H1 (cell line): ENCODE results near the gene PMF1. TPM values are rescaled to one million over a fixed set of nuclear protein-coding genes. Genes with fewer than 3 reads are reported as not detected.
"Not testable (repeated sequence)": the region's sequence is repeated elsewhere in the genome, so short reads cannot be mapped to it uniquely, and the experiment has no call there.

Source experiments
- CTCF ChIA-PET: fragments of 300-600 bp; sonication (Branson Sonifier 250); formaldehyde crosslinking; loops from one replicate; lab custom pipeline; 2021; ENCODE audit not compliant: partially characterized antibody; lab: Charles Lee
- POLR2A ChIA-PET: fragments of 300-600 bp; sonication (Branson Sonifier 250); formaldehyde crosslinking; loops from one replicate; lab custom pipeline; 2021; ENCODE audit warnings: inconsistent platforms; ENCODE audit not compliant: partially characterized antibody; lab: Charles Lee
- DNase-seq, 2 experiments: peaks; one replicate each; pipeline versions ENCODE4 v3.0.0 to v3.0.0-alpha.2; 2010 to 2022; ENCODE audit warnings: low spot score in 2 of 2, low read depth in 1 of 2, mixed read lengths in 1 of 2
- FAIRE-seq: peaks from 2 replicates; lab custom pipeline; 2011; peaks lifted over from hg19 to GRCh38; lab: Jason Lieb, UNC
- H2AFZ ChIP-seq: 2 replicates; pipeline ENCODE4 v1.8.1; 2012; ENCODE audit warnings: low read length, inconsistent platforms
- H2AK5ac ChIP-seq: 2 replicates; pipeline ENCODE4 v1.6.1; 2013; ENCODE audit warnings: low read depth, low read length
- H2BK120ac ChIP-seq: replicated peaks from 2 replicates; pipeline ENCODE3; 2013; ENCODE audit warnings: low read depth, low read length, inconsistent platforms
- H2BK12ac ChIP-seq: 2 replicates; pipeline ENCODE4 v1.6.1; 2013; ENCODE audit warnings: low read depth, low read length
- H2BK15ac ChIP-seq: 2 replicates; pipeline ENCODE4 v1.6.1; 2013; ENCODE audit warnings: low read length
- H2BK20ac ChIP-seq: 2 replicates; pipeline ENCODE4 v1.6.1; 2013; ENCODE audit warnings: low read length
- H2BK5ac ChIP-seq: 2 replicates; pipeline ENCODE4 v1.6.1; 2013; ENCODE audit warnings: low read depth, low read length
- H3K14ac ChIP-seq: 2 replicates; pipeline ENCODE4 v1.6.1; 2013; ENCODE audit warnings: inconsistent platforms; ENCODE audit not compliant: insufficient read length
- H3K18ac ChIP-seq: 2 replicates; pipeline ENCODE4 v1.6.1; 2013; ENCODE audit warnings: low read length; ENCODE audit errors: extremely low read depth
- H3K23ac ChIP-seq: 2 replicates; pipeline ENCODE4 v1.6.1; 2013; ENCODE audit warnings: inconsistent platforms; ENCODE audit not compliant: insufficient read length
- H3K23me2 ChIP-seq: 2 replicates; pipeline ENCODE4 v1.6.1; 2013; ENCODE audit warnings: low read depth, low read length
- H3K27ac ChIP-seq: 2 replicates; pipeline ENCODE4 v1.6.1; 2011; ENCODE audit warnings: low read depth, low read length, inconsistent platforms
- H3K27me3 ChIP-seq, 4 experiments: replicated peaks in 1 of 4; 1 replicate in 1 of 4; 2 replicates in 3 of 4; pipeline versions ENCODE4 v1.6.1 to v1.8.1; 2011 to 2013; ENCODE audit warnings: low read length in 3 of 4, mild to moderate bottlenecking in 3 of 4, inconsistent platforms in 2 of 4, mixed read lengths in 2 of 4, moderate library complexity in 1 of 4; ENCODE audit not compliant: control insufficient read depth in 3 of 4, insufficient read depth in 3 of 4; ENCODE audit errors: extremely low read depth in 1 of 4
- H3K36me3 ChIP-seq, 4 experiments: 2 replicates each; pipeline versions ENCODE4 v1.6.1 to v1.8.1; 2011 to 2013; ENCODE audit warnings: mild to moderate bottlenecking in 4 of 4, low read length in 3 of 4, moderate library complexity in 2 of 4, control low read depth in 1 of 4, inconsistent platforms in 1 of 4; ENCODE audit not compliant: insufficient read depth in 4 of 4, control insufficient read depth in 2 of 4
- H3K4ac ChIP-seq: replicated peaks from 2 replicates; pipeline ENCODE3; 2013; ENCODE audit warnings: low read length, low read depth, mixed read lengths, inconsistent platforms; ENCODE audit not compliant: insufficient read length
- H3K4me1 ChIP-seq, 4 experiments: replicated peaks in 1 of 4; 1 replicate in 1 of 4; 2 replicates in 3 of 4; pipeline versions ENCODE4 v1.6.1 to v1.8.1; 2011 to 2013; ENCODE audit warnings: low read length in 3 of 4, inconsistent platforms in 2 of 4, mixed read lengths in 1 of 4; ENCODE audit not compliant: insufficient read depth in 4 of 4, control insufficient read depth in 3 of 4
- H3K4me2 ChIP-seq, 2 experiments: 2 replicates each; pipeline versions ENCODE4 v1.6.1 to v1.8.1; 2011 to 2013; ENCODE audit warnings: low read depth in 2 of 2, low read length in 2 of 2, control low read depth in 1 of 2, inconsistent platforms in 1 of 2, mild to moderate bottlenecking in 1 of 2; ENCODE audit not compliant: insufficient read depth in 1 of 2
- H3K4me3 ChIP-seq, 4 experiments: fragments of 200-600, 300-600 bp in 1 of 4; sonication (generic), shearing (Covaris generic), sonication (Bioruptor Twin) in 1 of 4; 2 replicates each; pipeline versions ENCODE4 v1.5.1 to v1.8.1; 2011 to 2016; ENCODE audit warnings: low read length in 4 of 4, low read depth in 3 of 4, control low read depth in 2 of 4, inconsistent platforms in 2 of 4, mild to moderate bottlenecking in 2 of 4, mixed read lengths in 1 of 4, moderate library complexity in 1 of 4; ENCODE audit not compliant: insufficient read depth in 2 of 4; ENCODE audit errors: extremely low read depth in 1 of 4
- H3K56ac ChIP-seq: replicated peaks from 2 replicates; pipeline ENCODE3; 2013; ENCODE audit warnings: low read depth, mild to moderate bottlenecking, mixed read lengths, low read length, inconsistent platforms; ENCODE audit not compliant: insufficient read length
- H3K79me1 ChIP-seq: 2 replicates; pipeline ENCODE4 v1.6.1; 2013; ENCODE audit warnings: low read depth, low read length, control low read depth
- H3K79me2 ChIP-seq, 2 experiments: 2 replicates each; pipeline versions ENCODE4 v1.6.1 to v1.8.1; 2012 to 2013; ENCODE audit warnings: low read length in 2 of 2, mild to moderate bottlenecking in 2 of 2, inconsistent platforms in 1 of 2; ENCODE audit not compliant: insufficient read depth in 2 of 2, control insufficient read depth in 1 of 2
- H3K9ac ChIP-seq, 4 experiments: replicated peaks in 1 of 4; 1 replicate in 1 of 4; 2 replicates in 3 of 4; pipeline versions ENCODE4 v1.6.1 to v1.8.1; 2011 to 2013; ENCODE audit warnings: low read depth in 3 of 4, low read length in 3 of 4, control low read depth in 2 of 4, mild to moderate bottlenecking in 2 of 4, moderate library complexity in 2 of 4, inconsistent platforms in 1 of 4; ENCODE audit errors: extremely low read depth in 1 of 4
- H3K9me3 ChIP-seq, 2 experiments: 2 replicates each; pipeline versions ENCODE4 v1.6.1 to v1.8.1; 2012 to 2013; ENCODE audit warnings: mild to moderate bottlenecking in 2 of 2, moderate library complexity in 2 of 2, control low read depth in 1 of 2, inconsistent platforms in 1 of 2, low read depth in 1 of 2, low read length in 1 of 2, mixed read lengths in 1 of 2; ENCODE audit not compliant: insufficient read depth in 2 of 2
- H4K20me1 ChIP-seq, 2 experiments: replicated peaks in 1 of 2; 2 replicates each; pipeline versions ENCODE3 to v1.8.1; 2011 to 2013; ENCODE audit warnings: inconsistent platforms in 2 of 2, low read length in 2 of 2, mild to moderate bottlenecking in 1 of 2; ENCODE audit not compliant: insufficient read depth in 2 of 2, control insufficient read depth in 1 of 2
- H4K5ac ChIP-seq: 2 replicates; pipeline ENCODE4 v1.6.1; 2013; ENCODE audit warnings: low read length, low read depth, mixed read lengths, inconsistent platforms; ENCODE audit not compliant: insufficient read length
- H4K8ac ChIP-seq: 2 replicates; pipeline ENCODE4 v1.8.0; 2013; ENCODE audit warnings: mild to moderate bottlenecking, moderate library complexity, low read length, inconsistent platforms; ENCODE audit not compliant: insufficient read depth; ENCODE audit errors: extremely low read depth
- H4K91ac ChIP-seq: replicated peaks from 2 replicates; pipeline ENCODE3; 2013; ENCODE audit warnings: low read length, mixed read lengths, inconsistent platforms; ENCODE audit not compliant: insufficient read length
- WGBS, 2 experiments: shearing (Covaris generic) in 1 of 2; methylation state at CpG; one replicate each; pipeline versions ENCODE4 v1.1.6 to v1.1.7; 2013 to 2015; ENCODE audit warnings: low lambda C conversion rate in 2 of 2, mixed read lengths in 2 of 2, inconsistent platforms in 1 of 2, low coverage in 1 of 2, missing lambda C conversion rate in 1 of 2; ENCODE audit not compliant: insufficient replicate concordance in 2 of 2, insufficient coverage in 1 of 2, insufficient read length in 1 of 2; ENCODE audit errors: extremely low coverage in 1 of 2, missing lambda C conversion rate in 1 of 2; 5-methylcytosine and 5-hydroxymethylcytosine counted together
- polyA plus RNA-seq, 7 experiments: library from polyadenylated mRNA; depleted of rRNA in 3 of 7; stranded (reverse) in 5 of 7; unstranded in 2 of 7; fragments of >200 nt in 5 of 7; fragments of 200-250 nt in 2 of 7; gene quantifications; 1 replicate in 5 of 7; 2 replicates in 1 of 7; 4 replicates in 1 of 7; pipeline versions ENCODE4 v1.2.1 to v1.2.3, GENCODE V29; 2011 to 2013; ENCODE audit warnings: missing spikeins in 2 of 7, mixed read lengths in 2 of 7
- total RNA-seq: library from RNA; stranded (reverse); fragmentation: NEBNext Ultra II Directional; extraction: Animal tissue kit (Norgen Biotek cat#: 25700); gene quantifications from 2 replicates; pipeline ENCODE4 v1.2.1, GENCODE V29; 2021

The PMF1 gene
- total and polyA plus RNA-seq, 2 of the 8 experiments (the other 6 are each of a cell fraction or from before 2014, with no cell fraction given), result 113 to 296 TPM

DNA sequence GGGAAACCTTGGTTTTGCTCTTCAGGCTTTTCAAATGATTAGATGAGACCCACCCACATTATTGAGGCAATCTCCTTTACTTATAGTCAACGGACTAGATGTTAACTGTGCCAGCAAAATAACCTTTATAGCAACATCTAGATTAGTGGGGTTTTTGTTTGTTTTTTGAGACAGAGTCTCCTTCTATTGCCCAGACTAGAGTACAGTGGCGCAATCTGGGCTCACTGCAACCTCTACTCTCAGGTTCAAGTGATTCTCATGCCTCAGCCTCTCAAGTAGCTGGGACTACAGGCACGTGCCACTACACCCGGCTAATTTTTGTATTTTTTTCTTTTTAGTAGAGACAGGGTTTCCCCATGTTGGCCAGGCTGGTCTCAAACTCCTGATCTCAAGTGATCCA is 22.5 kb upstream of the PMF1 start:
- not testable (repeated sequence) for H2BK5ac ChIP-seq, H2BK20ac ChIP-seq
- POLR2A ChIA-PET, result interaction anchor here (1.1 to 4.1 kb wide), 3 partner anchors 10 to 40 kb away, joined by 3 to 19 read pairs (median 6); partner anchors contain the start of gene PMF1

More for the DNA sequence above, 22.5 kb upstream of the PMF1 start:
- H3K4ac ChIP-seq, DNase-seq, H3K36me3 ChIP-seq, FAIRE-seq, H4K91ac ChIP-seq, H3K27ac ChIP-seq, H3K4me3 ChIP-seq, H3K18ac ChIP-seq, H3K14ac ChIP-seq, H4K5ac ChIP-seq, H2AFZ ChIP-seq, H3K23ac ChIP-seq, H2BK12ac ChIP-seq, H2BK120ac ChIP-seq, H3K4me1 ChIP-seq, H3K56ac ChIP-seq, H3K23me2 ChIP-seq, H3K9ac ChIP-seq, H3K4me2 ChIP-seq, H4K8ac ChIP-seq, H3K27me3 ChIP-seq, H2AK5ac ChIP-seq, H2BK15ac ChIP-seq, H4K20me1 ChIP-seq, H3K79me1 ChIP-seq: not testable (repeated sequence)
- peaks cover 7 to 11% of the 10 kb centered on the region in 2 experiments for H3K79me2 ChIP-seq
- H3K9me3 ChIP-seq, result peaks cover 14 to 15% of the 10 kb centered on the region in 2 experiments
- CTCF ChIA-PET, result interaction anchor here (0.6 to 5.1 kb wide), 4 partner anchors 16 to 48 kb away, joined by 3 to 27 read pairs (median 4); no protein-coding TSS in a partner anchor
- WGBS, 2 experiments, result 96% methylated on average over 4 of the region's 4 CpGs; no CpG with 5 or more reads in 1 of the 2 experiments
